GM21825 (cell line): ENCODE results near the gene BDP1.
"Not testable (repeated sequence)": the region's sequence is repeated elsewhere in the genome, so short reads cannot be mapped to it uniquely, and the experiment has no call there.

ENCODE experiments used
- ATAC-seq: cut with Tn5 transposase; IDR thresholded peaks from one replicate; pipeline ENCODE4 v1.9.1; 2021; ENCODE audit warnings: mild to moderate bottlenecking, moderate library complexity; ENCODE audit not compliant: unreplicated experiment

The BDP1 gene

DNA sequence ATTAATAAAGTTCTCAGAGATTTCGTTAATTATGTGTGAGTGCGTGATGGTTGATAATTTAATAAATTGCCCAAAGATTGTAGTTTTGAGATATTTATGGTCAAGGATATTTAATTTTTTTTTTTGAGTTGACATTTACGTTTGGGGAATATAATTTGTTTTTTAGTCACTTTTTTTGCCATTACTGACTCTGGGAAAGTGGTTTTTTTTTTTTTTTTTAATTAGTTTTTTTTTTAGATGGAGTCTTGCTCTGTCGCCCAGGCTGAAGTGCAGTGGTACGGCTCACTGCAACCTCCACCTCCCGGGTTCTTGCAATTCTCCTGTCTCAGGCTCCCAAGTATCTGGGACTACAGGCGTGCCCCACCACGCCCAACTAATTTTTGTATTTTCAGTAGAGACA is 1.7 kb downstream of the BDP1 start:
- no peak for ATAC-seq

GRCh38 chr5:71460693-71461092 is 5.2 kb downstream of the BDP1 start:
- ATAC-seq = no peak

DNA sequence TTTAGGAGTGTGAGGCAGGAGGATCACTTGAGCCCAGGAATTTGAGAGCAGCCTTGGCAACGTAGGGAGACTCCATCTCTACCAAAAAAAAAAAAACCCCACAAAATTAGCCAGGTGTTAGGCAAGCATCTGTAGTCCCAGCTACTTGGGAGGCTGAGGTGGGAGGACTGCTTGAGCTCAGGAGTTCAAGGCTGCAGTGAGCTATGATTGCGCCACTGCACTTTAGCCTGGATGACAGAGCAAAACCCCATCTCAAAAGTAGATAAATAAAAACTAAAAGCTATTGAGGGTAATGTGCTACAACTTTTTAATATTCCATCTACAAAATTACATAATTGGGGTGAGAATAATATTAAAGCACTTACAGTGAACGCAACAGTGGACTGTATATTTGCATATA is 5.9 kb downstream of the BDP1 start:
- no peak for ATAC-seq

DNA sequence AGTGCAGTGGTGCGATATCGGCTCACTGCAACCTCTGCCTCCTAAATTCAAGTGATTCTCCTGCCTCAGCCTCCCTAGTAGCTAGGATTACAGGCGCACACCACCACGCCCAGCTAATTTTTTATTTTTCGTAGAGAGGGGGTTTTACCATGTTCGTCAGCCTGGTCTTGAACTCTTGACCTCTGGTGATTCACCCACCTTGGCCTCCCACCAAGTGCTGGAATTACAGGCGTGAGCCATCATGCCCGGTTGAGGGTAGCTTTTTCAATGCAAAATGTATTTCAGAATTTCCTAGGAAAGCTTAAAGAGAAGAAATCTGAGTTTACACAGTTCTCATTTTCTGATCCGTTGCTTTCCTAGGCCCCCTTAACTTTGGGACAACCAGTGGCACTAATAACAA is 15.7 kb downstream of the BDP1 start:
- no peak for ATAC-seq

GRCh38 chr5:71475788-71476384 is 20.4 kb downstream of the BDP1 start:
- no peak for ATAC-seq

GRCh38 chr5:71481441-71481840 is 26.0 kb downstream of the BDP1 start:
- ATAC-seq = no peak

- ATAC-seq = no peak
Observed at GRCh38 chr5:71482132-71482531, 26.7 kb downstream of the BDP1 start.

DNA sequence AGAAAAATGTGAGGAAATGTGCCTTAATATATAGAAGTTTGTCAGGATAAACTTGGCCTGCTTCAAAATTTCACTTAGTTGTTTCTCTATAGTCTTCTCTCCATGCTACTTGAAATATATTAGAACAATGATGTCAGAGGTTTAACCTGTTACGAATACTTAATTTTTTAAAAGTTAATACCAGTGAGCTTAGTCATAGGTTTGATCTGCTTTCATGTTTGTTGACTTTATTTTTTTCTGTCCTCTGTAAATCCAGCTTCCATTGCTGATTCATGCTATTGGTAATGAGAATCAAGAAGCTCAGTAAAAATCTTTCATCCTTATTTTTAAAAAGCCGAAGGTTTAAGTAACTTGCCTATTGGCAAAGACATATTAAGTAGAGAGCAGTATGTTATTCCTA is 27.9 kb downstream of the BDP1 start:
- ATAC-seq = no peak

GRCh38 chr5:71492817-71493615 is 37.6 kb downstream of the BDP1 start:
- no peak for ATAC-seq

- ATAC-seq = not testable (repeated sequence)
Observed at GRCh38 chr5:71494202-71494601, 38.8 kb downstream of the BDP1 start.

DNA sequence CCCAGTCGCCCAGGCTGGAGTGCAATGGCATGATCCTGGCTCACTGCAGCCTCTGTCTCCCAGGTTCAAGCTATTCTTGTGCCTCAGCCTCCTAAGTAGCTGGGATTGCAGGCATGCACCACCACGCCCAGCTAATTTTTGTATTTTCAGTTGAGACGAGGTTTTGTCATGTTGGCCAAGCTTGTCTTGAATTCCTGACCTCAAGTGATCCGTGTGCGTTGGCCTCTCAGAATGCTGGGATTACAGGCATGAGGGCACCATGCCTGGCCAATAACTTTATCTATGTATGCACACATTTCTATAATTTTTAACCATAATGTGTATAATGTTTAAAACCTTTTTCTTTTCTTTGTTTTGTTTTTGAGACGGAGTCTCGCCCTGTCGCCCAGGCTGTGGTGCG is 43.3 kb downstream of the BDP1 start:
- ATAC-seq = not testable (repeated sequence)

- no peak for ATAC-seq
Observed at GRCh38 chr5:71503536-71503935, 48.1 kb downstream of the BDP1 start.

GRCh38 chr5:71522151-71522550 is 66.7 kb downstream of the BDP1 start:
- no peak for ATAC-seq

- ATAC-seq = not testable (repeated sequence)
Observed at GRCh38 chr5:71525611-71526010, 70.2 kb downstream of the BDP1 start.

DNA sequence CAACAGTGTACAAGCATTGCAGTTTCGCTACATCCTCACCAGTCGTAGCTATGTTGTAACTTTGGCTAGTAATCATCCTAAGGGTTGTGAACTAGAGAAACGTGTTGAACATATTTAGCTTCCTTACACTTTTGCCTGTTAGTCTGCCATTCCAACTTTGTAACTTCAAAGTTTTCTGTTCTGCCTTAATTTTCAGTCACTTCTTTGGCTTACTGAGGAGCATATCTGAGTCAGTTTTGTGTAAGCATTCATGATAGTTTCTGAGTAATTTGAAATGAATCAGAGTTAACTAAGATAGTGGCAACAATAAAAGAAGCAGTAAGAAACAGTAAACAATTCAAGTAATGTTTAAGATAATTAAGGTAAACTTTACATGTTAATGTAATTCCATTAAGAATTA is 72.8 kb downstream of the BDP1 start:
- ATAC-seq = no peak

DNA sequence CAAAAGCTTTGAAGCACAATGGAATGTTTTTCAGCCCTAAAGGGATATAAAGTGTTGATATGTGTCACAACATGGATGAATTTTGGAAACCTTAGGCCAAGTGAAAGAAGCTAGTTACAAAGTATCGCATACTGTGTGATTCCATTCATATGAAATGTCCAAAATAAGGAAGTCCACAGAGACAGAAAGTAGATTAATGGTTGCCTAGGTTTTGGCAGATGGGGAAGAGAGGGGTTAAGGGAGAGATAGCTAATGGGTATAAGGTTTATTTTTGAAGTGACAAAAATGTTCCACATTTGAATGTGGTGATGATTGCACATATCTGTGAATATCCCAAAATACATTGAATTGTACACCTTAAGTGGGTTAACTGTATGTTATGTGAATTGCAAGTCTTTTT is 74.2 kb downstream of the BDP1 start:
- no peak for ATAC-seq

DNA sequence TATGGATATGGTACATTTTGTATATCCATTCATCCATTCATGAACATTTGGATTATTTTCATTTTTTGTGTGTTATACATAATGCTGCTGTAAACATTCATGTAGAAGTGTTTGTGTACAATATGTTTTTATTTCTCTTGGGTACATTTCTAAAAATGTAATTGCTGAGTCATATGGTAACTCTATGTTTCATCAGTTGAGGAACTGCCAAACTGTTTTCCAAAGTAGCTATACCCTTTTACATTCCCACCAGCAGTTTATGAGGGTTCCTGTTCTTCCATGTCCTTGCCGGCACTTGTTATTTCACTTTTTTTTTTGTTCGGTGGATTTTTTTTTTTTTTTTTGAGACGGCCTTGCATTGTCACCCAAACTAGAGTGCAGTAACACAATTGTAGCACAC is 77.7 kb downstream of the BDP1 start:
- no peak for ATAC-seq

GRCh38 chr5:71533615-71534014 is 78.2 kb downstream of the BDP1 start:
- ATAC-seq = no peak

DNA sequence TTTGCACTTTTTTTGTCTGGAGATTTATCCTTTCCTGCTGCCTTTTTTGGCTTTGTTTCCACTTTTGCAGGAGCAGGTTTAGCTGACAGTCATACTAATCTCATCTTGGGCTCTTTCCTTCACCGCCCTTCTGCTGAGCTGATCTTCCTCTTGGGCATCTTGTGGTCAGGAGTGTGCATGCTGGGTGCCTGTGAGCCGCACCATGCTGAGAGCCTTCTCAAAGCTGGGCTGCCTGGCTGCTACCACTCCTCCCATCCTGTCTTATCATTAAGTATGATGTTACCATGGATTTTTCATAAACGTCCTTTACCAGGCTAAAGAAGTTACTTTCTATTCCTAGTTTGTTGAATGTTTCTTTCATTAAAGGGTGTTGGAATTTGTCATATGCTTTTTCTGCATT is 82.2 kb downstream of the BDP1 start:
- ATAC-seq = no peak

DNA sequence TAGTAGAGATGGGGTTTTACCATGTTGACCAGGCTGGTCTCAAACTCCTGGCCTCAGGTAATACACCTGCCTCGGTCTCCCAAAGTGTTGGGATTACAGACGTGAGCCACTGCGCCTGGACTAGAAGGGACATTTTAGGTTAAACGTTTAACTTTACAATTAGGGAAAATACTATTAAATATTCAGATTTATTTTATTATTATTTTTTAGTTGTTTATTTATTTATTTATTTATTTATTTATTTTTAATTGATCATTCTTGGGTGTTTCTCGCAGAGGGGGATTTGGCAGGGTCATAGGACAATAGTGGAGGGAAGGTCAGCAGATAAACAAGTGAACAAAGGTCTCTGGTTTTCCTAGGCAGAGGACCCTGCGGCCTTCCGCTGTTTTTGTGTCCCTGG is 95.4 kb downstream of the BDP1 start:
- ATAC-seq = not testable (repeated sequence)

GRCh38 chr5:71551582-71551981 is 96.1 kb downstream of the BDP1 start:
- ATAC-seq = not testable (repeated sequence)

DNA sequence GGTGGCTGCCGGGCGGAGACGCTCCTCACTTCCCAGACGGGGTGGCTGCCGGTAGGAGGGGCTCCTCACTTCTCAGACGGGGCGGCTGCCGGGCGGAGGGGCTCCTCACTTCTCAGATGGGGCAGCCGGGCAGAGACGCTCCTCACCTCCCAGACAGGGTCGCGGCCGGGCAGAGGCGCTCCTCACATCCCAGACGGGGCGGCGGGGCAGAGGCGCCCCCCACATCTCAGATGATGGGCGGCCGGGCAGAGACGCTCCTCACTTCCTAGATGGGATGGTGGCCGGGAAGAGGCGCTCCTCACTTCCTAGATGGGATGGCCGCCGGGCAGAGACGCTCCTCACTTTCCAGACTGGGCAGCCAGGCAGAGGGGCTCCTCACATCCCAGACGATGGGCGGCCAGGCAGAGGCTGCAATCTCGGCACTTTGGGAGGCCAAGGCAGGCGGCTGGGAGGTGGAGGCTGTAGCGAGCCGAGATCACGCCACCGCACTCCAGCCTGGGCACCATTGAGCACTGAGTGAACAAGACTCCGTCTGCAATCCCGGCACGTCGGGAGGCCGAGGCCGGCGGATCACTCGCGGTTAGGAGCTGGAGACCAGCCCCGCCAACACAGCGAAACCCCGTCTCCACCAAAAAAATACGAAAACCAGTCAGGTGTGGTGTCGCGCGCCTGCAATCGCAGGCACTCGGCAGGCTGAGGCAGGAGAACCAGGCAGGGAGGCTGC is 96.7 kb downstream of the BDP1 start:
- ATAC-seq = not testable (repeated sequence)
